Kasumi-1 (cell line): ENCODE measurements around the gene HS3ST4.
"Not testable (repeated sequence)": the region's sequence is repeated elsewhere in the genome, so short reads cannot be mapped to it uniquely, and the experiment has no call there.

Experiments
- DNase-seq, 2 experiments: peaks; one replicate each; lab custom pipeline; 2025; lab: John Stamatoyannopoulos, UW

HS3ST4 gene

DNA sequence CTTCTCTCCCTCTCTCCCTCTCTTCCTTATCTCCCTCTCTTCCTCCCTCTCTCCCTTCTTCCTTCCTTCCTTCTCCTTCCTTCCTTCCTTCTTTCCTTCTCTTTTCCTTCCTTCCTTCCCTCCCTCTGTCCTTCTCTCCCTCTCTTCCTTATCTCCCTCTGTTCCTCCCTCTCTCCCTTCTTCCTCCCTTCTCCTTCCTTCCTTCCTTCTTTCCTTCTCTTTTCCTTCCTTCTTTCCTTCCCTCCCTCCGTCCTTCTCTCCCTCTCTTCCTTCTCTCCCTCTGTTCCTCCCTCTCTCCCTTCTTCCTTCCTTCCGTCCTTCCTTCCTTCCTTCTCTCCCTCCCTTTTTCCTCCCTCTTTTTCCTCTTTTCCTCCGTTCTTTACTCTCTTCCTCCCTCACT, 38.6 kb downstream of the HS3ST4 start:
- DNase-seq, result no peak

GRCh38 chr16:25734430-25735385, 42.9 kb downstream of the HS3ST4 start:
- DNase-seq, result no peak

DNA sequence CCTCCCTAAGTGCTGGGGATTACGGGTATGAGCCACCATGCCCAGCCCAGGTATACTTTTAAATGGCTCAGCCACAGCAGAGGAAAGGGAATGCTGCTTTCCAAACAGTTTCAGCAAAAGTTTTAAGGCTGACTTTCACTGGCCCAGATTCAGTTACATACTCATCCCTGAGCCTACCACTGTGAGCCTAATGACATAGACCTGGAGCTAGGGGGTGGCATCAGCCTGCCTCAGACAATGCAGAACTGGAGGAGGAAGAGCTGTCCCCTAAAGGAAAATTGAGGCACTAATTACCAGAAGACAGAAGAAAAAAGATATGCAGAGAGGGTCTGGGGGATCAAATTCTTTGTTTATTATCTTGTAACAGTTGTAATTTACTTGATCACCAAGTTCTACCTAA, 43.9 kb downstream of the HS3ST4 start:
- no peak for DNase-seq

DNA sequence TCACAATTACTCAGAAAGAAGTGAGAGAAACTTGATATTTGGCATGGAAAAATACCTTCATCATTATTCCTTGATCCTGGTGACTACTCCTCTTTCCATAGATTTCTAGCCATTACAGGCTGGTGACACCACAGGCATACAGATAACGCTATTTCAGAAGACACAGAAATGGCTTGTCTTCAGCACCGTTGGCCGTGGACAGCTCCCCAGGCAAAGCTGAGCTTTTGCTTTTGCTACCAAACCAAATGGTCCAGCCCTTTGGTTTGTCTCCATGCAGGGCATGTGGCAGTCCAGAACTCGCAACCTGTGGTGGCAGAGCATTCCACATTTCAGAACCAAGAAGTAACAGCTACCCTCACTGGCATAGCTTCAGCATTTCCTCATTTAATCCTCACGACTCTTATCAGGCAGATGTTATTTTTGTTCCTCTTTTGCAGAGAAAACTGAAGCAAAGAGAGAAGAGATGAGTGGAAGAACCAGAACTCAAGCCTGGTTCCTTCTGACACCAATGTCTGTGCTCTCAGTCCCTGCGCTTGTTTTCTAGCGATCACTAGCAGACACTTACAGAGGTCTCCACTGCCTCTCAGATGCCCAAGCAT, 55.5 kb downstream of the HS3ST4 start:
- no peak for DNase-seq

- DNase-seq, result no peak
Measured at GRCh38 chr16:25748092-25748654, 56.4 kb downstream of the HS3ST4 start.

- DNase-seq, result no peak
Measured at GRCh38 chr16:25750488-25751216, 58.9 kb downstream of the HS3ST4 start.

DNA sequence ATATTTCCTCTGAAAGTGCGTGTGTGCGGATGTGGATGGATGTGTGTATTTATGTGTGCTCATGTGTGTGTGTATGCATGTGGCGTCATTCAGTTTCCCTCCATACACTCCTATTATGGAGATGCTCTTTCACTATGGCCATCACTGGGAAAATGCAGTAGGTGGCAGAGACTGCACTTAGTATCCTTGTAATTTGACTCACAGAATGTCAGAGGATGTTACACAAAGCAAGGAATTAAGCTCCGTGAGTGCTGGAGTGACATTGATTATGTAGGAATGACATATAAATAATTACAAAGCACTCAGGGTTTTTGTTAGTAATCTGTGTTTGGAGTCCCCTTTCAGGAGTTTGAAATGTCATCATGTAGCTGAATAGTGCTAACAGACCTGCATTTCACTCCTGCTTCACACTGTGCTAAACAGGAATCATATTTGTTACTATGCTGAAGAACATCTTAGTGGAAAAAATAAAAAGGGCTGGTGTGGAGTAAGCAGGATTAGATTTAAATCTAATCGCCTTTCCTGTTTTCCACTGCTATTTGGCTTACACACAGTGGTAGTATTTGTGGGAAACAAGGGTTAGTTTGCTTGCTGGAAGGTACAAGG, 59.6 kb downstream of the HS3ST4 start:
- no peak for DNase-seq

GRCh38 chr16:25764466-25764865, 72.7 kb downstream of the HS3ST4 start:
- DNase-seq, result no peak

DNA sequence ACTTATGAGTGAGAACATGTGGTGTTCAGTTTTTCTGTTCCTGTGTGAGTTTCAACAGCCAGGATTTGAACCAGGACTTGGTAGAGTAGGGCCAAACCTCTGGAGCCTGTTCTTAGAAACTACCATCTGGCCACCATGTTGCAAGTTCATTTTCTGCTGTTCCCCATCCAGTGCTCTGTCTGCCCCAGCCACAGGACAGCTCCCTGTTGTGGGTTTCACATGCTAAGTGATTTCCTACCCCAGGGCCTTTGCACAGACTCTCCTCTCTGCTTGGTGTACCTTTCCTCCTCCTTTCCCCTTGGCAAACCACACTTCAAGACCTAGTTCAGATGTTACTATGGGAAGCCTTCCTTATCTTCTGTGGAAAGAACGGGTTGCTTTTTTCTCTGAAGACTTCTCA, 79.5 kb downstream of the HS3ST4 start:
- no peak for DNase-seq

DNA sequence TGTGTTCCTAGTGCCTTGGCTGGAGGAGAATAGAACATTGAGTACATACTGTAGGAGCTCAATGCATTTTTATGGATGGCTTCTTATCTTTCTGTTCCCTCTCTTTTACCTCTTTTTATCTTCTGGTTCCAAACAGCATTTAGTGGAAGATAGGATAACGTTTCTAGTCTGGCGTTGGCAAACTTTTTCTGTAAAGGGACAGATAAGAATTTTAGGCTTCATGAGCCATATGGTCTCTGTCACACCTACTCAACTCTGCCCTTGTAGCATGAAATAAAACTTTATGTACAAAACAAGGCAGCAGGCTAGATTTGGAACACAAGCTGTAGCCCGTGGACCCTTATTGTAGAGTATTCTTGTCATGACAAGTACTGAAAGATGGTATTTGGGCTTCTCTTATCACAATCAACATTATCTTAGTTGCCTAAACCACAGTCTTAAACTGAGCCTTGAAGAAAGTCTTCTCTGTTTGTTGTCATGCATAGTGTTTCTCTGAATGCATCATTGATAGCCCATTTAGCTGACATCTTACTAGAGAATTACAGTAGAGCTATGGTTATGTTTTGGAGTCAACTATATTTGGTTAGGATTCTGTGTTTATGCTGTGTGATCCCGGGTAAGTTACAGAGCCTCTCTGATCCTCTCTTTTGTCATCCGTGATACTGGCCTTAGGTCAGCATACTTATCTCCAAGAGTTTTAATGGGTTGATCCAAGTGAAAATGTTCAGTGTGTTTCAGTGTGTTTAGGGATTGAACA, 80.2 kb downstream of the HS3ST4 start:
- no peak for DNase-seq

GRCh38 chr16:25776214-25776613, 84.5 kb downstream of the HS3ST4 start:
- not testable (repeated sequence) for DNase-seq

- DNase-seq, result no peak
Measured at GRCh38 chr16:25783226-25783625, 91.5 kb downstream of the HS3ST4 start.

- DNase-seq, result no peak
Measured at GRCh38 chr16:25785361-25785760, 93.6 kb downstream of the HS3ST4 start.

DNA sequence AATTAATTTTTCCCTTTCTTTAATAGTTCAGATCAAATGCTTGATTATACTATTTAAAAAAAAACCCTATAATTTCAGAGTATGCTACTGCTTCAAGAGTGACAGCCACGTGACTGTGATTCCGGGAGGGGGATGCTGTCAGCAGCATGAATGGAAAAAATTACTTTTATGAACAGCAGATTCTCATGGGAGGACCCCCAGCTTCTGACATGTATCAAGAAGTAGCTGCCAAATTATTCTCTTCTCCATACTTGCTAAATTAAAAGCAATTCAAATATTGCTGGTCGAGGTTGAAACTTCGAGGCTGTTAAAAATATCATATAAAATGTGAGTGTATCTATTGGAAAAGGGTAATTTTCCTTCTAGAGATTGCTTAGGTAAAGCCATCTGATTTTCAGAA, 95.0 kb downstream of the HS3ST4 start:
- no peak for DNase-seq

- DNase-seq, result no peak
Measured at GRCh38 chr16:25788637-25789036, 96.9 kb downstream of the HS3ST4 start.

GRCh38 chr16:25796239-25796638, 104.5 kb downstream of the HS3ST4 start:
- no peak for DNase-seq

GRCh38 chr16:25798065-25798464, 106.3 kb downstream of the HS3ST4 start:
- DNase-seq, result no peak

DNA sequence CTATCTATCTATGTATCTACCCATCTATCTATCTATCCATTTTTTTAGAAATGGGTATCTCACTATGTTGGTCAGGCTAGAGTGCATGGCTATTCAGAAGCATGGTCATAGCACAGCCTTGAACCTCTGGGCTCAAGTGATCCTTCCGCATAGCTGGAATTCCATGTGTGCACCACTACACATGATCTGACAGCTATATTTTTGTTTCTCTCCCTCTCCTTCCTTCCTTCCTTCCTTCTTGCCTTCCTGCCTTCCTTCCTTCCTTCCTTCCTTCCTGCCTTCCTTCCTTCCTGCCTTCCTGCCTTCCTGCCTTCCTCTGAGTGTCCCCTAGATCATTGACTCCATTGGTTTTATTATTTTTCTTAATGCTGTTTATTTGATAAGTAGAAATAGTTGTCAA, 108.1 kb downstream of the HS3ST4 start:
- no peak for DNase-seq

DNA sequence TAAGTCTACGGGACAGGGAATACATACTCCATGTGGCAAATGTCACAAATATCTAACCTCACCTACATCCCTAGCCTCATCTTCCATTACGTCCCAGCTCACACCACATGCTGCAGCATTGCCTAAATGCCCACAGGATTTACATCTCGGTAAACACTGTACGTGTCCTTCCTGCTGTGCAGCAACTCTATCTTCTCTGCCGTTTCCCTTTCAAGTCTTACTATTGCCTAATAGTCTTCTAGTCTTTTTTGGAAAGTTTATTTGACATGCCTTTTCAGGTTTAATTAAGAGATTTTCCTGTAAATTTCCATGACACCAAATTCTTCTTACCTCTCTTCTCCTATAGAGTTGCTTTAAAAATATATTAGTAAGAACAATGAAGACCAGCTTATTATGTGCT, 120.5 kb downstream of the HS3ST4 start:
- DNase-seq, result no peak

DNA sequence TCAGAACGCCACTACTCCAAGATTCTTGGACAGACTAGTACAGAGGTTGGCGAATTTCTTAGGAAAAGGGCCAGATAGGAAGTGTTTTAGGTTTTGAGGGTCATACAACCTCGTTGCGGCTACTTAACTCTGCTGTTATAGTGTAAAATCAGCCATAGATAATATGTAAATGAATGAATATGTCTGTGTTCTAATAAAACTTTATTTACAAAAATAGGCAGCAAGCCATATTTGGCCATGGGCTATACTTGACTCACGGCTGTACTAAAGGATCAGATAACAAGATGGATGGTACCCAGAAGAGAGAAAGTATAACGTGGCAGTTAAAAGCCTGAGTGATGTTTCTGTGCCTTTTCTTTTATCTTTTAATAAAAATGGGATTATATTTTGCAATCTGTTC, 125.5 kb downstream of the HS3ST4 start:
- no peak for DNase-seq

- DNase-seq, result no peak
Measured at GRCh38 chr16:25817876-25818275, 126.1 kb downstream of the HS3ST4 start.
